ENCODE measurements around the gene FYCO1.
A peak's percentile ranks its signal among the peaks of the same experiment; 100 is the strongest.

The FYCO1 gene

DNA sequence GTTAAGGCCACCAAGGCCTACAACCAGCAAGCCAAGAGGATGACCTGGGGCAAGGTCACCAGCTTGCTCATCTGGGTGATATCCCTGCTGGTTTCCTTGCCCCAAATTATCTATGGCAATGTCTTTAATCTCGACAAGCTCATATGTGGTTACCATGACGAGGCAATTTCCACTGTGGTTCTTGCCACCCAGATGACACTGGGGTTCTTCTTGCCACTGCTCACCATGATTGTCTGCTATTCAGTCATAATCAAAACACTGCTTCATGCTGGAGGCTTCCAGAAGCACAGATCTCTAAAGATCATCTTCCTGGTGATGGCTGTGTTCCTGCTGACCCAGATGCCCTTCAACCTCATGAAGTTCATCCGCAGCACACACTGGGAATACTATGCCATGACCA is 48.7 kb downstream of the FYCO1 start:
- no peak for DNase-seq (ENCODE audit: low spot score in 2 of 2)
- Histone ChIP-seq H3K4me3 (no peak overlapping the region), H3K27me3 (ENCODE audit: low read depth) (no peaks in the 10 kb centered on the region), H3K4me1 (no peaks in the 10 kb centered on the region), H3K36me3 (replicated peaks) (peaks cover 57% of the 10 kb centered on the region), H3K9me3 (no peaks in the 10 kb centered on the region)
- in situ Hi-C loops (cut with MboI; ENCODE audit: low sequenced_read_pairs) = no loop called here

GRCh38 chr3:45946307-45946706 is 49.3 kb downstream of the FYCO1 start:
- no peaks in the 10 kb centered on the region for H3K4me1 ChIP-seq
- peaks cover 52% of the 10 kb centered on the region for H3K36me3 ChIP-seq (replicated peaks)
- no peak overlapping the region for H3K4me3 ChIP-seq
- H3K27me3 ChIP-seq (ENCODE audit: low read depth) = no peaks in the 10 kb centered on the region
- no peak for DNase-seq (ENCODE audit: low spot score in 2 of 2)
- H3K9me3 ChIP-seq = no peaks in the 10 kb centered on the region
- in situ Hi-C loops (cut with MboI; ENCODE audit: low sequenced_read_pairs) = no loop called here

DNA sequence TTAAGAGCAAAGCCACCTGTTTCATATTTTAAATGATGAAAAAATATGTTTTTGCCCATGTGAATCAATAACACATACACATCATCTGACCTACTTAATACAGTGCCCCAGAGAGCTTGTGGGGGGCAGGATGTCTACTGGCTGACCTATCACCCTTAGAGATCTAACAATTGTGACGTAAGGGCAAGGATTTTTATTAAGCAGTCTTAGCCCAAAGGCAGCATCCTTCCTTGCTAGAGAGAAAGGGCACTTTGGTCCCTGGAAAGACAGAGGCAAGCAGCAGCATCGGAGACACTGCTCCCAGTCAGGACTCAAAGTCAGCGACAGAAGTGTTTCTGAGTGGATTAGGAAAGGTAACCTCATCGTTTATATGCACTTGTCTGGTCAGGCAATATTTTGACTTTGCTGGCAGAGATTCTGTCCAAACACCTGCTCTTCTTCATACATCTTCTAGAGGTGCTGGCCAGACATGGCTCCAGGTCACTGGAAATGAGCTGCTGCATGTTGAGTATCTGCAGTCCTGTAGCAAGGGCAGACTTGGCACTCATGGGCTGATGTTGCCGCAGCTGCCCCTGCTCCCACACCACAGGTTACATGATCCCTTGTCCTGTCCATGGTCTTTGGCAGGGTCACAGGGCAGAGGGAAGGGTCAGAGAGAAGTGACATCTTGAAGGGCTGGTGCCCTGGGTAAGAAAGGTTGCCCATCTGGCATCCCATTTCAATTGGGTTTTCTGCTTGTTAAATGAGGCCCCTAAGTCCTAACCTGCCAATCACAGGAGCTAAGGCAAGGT is 50.6 kb downstream of the FYCO1 start:
- Histone ChIP-seq H3K27me3 (ENCODE audit: low read depth) (no peaks in the 10 kb centered on the region), H3K4me1 (no peaks in the 10 kb centered on the region), H3K36me3 (replicated peaks) (peaks cover 39% of the 10 kb centered on the region), H3K9me3 (no peaks in the 10 kb centered on the region), H3K4me3 (no peak overlapping the region)
- in situ Hi-C loops (cut with MboI; ENCODE audit: low sequenced_read_pairs) = no loop called here
- no peak for DNase-seq (ENCODE audit: low spot score in 2 of 2)

DNA sequence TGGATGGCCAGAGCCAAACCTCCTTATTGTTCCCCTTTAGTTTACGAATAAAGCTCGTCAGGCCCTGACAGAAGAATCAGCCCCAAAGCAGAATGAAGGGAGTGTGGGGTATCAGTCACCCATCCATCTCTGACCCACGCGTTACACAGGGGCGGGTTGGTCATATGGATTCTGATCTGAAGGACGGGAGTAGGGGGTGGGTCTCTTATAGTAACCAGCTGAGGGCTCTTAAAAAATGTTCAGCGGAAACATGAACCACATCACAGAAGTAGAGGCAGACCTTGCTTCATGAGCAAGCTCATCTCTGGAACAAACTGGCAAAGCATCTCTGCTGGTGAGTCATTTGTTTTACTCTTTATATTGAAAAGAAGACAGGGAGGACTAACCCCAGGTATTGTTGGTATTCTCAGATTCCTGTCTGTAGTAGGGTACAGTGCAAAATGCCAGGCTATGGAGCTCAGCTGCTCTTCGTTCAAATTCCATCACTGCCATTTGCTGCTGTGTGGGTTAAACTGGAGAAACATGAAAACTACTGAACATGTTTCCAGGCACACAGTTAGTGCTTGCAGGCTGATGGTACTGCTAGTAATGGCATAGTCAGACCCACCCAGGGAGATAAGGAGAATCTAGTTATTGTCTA is 52.3 kb downstream of the FYCO1 start, which contains the start of gene CXCR6:
Gene CXCR6 (plus strand): TSS at position 258 of the 640 bp plus-strand sequence. CDS start 3,018 bp downstream, outside the sequence.
- H3K4me3 ChIP-seq = no peak within 1 kb of the TSS
- peaks cover 27% of the 10 kb centered on the region for H3K36me3 ChIP-seq (replicated peaks)
- in situ Hi-C loops (cut with MboI; ENCODE audit: low sequenced_read_pairs) = no loop called here
- no peaks in the 10 kb centered on the region for H3K27me3 ChIP-seq (ENCODE audit: low read depth)
- DNase-seq (ENCODE audit: low spot score in 2 of 2) = no peak
- no peaks in the 10 kb centered on the region for H3K9me3 ChIP-seq
- no peaks in the 10 kb centered on the region for H3K4me1 ChIP-seq

DNA sequence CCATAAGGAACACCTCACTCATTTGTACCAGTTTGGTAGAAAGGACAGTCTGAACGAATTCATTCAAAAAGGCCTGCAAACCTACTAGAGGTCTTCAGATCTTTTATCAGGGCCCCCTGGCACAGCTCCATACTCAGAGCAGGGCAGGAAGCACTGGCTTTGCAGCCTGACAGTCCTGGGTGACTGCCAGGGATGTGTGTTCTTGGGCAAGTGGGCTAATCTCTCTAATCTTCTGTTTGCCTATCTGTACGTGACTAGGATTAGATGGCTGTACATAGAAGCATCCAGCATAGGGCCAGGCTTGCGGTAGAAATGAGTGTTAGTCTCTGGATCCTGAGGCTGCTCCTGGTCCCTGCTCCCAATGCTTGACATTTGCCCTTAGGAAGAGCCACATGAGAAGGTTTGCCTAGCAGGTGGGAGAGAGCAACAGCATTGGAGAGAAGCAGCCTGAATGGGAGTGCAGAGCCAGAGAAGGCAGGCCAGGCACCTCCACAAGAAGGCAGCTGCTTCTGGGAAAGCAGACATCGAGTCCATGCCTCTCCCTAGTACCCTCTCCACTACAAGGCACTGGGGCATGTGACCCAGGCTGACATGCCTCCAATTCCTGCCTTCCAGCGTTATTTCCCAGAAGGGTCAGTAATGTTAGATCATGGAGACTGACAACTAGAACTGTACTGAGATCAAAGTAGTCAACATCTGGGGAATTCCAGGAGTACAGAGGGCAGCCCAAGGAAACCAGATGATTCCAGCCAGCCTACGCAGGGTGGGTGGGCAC is 53.4 kb downstream of the FYCO1 start:
- in situ Hi-C loops (cut with MboI; ENCODE audit: low sequenced_read_pairs) = no loop called here
- no peak overlapping the region for H3K4me3 ChIP-seq
- H3K4me1 ChIP-seq = no peaks in the 10 kb centered on the region
- no peaks in the 10 kb centered on the region for H3K27me3 ChIP-seq (ENCODE audit: low read depth)
- no peaks in the 10 kb centered on the region for H3K9me3 ChIP-seq
- peaks cover 23% of the 10 kb centered on the region for H3K36me3 ChIP-seq (replicated peaks)
- DNase-seq (ENCODE audit: low spot score in 2 of 2) = no peak

DNA sequence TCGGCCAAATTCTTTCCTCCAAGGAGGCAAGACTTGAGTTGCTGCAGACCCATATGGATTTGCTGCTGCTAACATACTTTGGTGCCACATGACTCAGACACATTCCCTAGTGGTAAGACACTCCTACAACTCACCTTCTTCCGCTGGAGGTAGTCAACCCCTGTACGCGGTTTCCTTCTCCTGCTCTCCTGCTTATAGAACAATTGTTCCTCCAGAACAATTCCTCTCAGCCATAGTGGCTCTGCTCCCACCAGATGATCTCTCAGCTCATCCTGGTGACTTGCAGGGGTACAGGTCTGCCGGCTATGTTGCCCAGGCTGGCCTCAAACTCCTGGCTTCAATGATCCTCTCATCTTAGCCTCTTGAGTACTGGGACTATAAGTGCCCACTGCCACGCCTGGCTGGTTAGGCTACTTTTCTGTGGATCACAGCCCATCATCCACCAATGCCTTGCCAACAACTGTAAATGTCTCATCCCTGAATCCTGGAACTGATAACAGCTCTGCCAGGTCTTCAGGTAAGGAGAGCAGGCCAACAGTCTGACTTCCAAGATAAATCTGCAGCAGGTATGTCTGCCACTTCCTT is 54.8 kb downstream of the FYCO1 start:
- Histone ChIP-seq H3K36me3 (replicated peaks) (peaks cover 21% of the 10 kb centered on the region), H3K4me1 (no peaks in the 10 kb centered on the region), H3K4me3 (no peak overlapping the region), H3K27me3 (ENCODE audit: low read depth) (no peaks in the 10 kb centered on the region), H3K9me3 (no peaks in the 10 kb centered on the region)
- in situ Hi-C loops (cut with MboI; ENCODE audit: low sequenced_read_pairs) = no loop called here
- DNase-seq (ENCODE audit: low spot score in 2 of 2) = no peak

DNA sequence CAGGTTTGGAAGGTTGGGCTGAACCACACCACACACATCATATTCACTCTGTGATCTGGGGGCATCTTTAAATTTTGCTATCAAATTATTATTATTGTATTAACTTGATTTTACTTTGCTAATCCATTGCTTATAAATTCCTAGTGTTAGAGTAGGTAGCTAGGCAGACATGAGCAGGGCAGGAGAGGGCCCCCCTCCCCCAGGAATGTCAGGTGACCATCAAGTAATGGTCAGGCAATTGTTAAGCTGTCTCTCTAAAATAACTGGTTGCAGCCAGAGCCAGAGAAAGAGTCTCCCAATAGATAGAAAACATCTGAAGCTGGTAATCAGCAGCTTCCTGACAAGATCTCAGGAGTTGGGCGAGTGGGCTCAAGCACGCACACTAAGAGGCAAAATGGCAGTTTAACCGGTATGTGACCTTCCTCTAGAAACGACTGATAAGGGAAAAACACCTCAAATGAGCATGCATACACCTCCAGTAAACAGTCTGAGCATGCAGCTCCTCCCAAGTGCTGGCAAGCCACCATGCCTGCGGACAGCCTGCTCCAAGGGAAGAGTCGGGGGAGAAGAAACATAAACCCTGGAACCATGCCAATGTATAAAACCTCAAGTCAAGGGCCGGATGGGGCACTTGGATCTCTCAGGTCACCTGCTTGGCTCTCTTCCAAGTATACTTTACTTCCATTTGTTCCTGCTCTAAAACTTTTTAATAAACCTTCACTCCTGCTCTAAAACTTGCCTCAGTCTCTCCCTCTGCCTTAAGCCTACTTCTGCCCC is 55.4 kb downstream of the FYCO1 start:
- in situ Hi-C loops (cut with MboI; ENCODE audit: low sequenced_read_pairs) = no loop called here
- no peak for DNase-seq (ENCODE audit: low spot score in 2 of 2)
- H3K4me1 ChIP-seq = no peaks in the 10 kb centered on the region
- H3K36me3 ChIP-seq (replicated peaks) = peaks cover 28% of the 10 kb centered on the region
- no peaks in the 10 kb centered on the region for H3K27me3 ChIP-seq (ENCODE audit: low read depth)
- no peak overlapping the region for H3K4me3 ChIP-seq
- H3K9me3 ChIP-seq = no peaks in the 10 kb centered on the region

DNA sequence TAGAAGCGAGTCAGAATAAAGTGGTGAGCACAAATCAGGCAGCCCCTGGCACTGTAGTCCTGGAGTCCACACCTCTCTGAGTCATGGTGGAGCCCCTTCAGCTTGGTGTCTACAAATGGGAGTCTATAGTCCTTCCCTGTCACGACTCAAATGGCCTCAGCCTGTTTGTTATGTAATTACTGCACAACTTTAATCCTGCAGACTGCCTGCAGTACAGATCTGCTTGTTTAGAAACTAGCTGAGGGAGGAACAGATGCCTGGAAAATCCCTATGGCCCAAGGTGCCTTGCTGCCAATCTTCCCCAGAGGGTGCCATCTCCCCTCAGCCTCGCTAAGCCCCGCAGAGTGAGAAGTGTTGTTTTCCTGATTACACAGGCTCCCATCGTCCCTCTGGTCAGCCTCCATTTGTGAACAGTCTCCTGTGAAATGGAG is 56.3 kb downstream of the FYCO1 start:
- no peaks in the 10 kb centered on the region for H3K27me3 ChIP-seq (ENCODE audit: low read depth)
- in situ Hi-C loops (cut with MboI; ENCODE audit: low sequenced_read_pairs) = no loop called here
- DNase-seq (ENCODE audit: low spot score in 2 of 2) = no peak
- no peaks in the 10 kb centered on the region for H3K9me3 ChIP-seq
- H3K36me3 ChIP-seq (replicated peaks) = peaks cover 36% of the 10 kb centered on the region
- H3K4me1 ChIP-seq = no peaks in the 10 kb centered on the region
- H3K4me3 ChIP-seq = no peak overlapping the region

- Histone ChIP-seq H3K36me3 (replicated peaks) (peaks cover 41% of the 10 kb centered on the region), H3K27me3 (ENCODE audit: low read depth) (no peaks in the 10 kb centered on the region), H3K9me3 (no peaks in the 10 kb centered on the region), H3K4me3 (no peak overlapping the region), H3K4me1 (no peaks in the 10 kb centered on the region)
- in situ Hi-C loops (cut with MboI; ENCODE audit: low sequenced_read_pairs) = no loop called here
- peak; percentile 72 to 85 for DNase-seq (ENCODE audit: low spot score in 2 of 2)
Observed at GRCh38 chr3:45938864-45939263, 56.8 kb downstream of the FYCO1 start.

DNA sequence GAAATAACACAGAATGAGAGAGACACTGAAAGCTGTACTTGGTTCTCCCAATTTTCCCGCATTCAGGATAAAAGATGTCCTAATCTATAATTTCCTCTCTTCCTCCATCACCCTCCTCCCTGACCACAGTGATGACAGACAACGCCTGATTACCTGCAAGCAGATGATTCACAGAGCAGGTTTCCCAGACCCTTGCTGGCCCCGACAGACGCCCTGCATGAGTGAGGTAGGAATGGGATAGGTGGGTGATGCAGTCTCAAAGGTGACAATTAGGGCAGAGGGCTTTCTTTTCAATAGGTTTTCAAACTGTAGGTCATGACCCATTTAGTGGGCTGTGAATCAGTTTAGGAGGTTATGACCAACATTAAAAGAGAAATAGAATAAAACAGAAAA is 57.6 kb downstream of the FYCO1 start:
- in situ Hi-C loops (cut with MboI; ENCODE audit: low sequenced_read_pairs) = no loop called here
- DNase-seq (ENCODE audit: low spot score in 2 of 2) = no peak
- peaks cover 43% of the 10 kb centered on the region for H3K36me3 ChIP-seq (replicated peaks)
- H3K9me3 ChIP-seq = no peaks in the 10 kb centered on the region
- H3K4me1 ChIP-seq = no peaks in the 10 kb centered on the region
- no peak overlapping the region for H3K4me3 ChIP-seq
- no peaks in the 10 kb centered on the region for H3K27me3 ChIP-seq (ENCODE audit: low read depth)

GRCh38 chr3:45937206-45938042 is 58.2 kb downstream of the FYCO1 start:
- H3K4me3 ChIP-seq = no peak overlapping the region
- H3K27me3 ChIP-seq (ENCODE audit: low read depth) = no peaks in the 10 kb centered on the region
- in situ Hi-C loops (cut with MboI; ENCODE audit: low sequenced_read_pairs) = no loop called here
- no peaks in the 10 kb centered on the region for H3K9me3 ChIP-seq
- no peaks in the 10 kb centered on the region for H3K4me1 ChIP-seq
- no peak for DNase-seq (ENCODE audit: low spot score in 2 of 2)
- peaks cover 50% of the 10 kb centered on the region for H3K36me3 ChIP-seq (replicated peaks)

DNA sequence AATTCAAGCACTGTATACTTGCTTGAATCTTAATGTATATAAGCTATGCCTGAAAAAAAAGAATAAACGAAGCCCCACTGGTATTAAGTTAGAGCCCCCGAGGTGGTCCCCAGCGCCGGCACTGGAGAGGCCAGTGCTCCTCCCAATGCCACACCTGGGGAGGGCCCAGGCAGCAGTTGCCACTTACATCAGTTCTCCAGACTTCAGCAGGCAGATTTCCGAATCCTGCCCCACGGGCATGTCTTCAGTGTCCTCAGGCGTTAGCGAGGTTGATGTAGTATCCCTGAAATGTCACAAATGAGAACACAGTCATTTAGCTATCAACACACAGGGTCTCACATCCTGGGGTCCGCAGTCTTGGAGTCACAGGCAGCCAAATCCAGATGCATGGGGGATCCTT is 59.4 kb downstream of the FYCO1 start:
- Histone ChIP-seq H3K4me1 (no peaks in the 10 kb centered on the region), H3K9me3 (no peaks in the 10 kb centered on the region), H3K36me3 (replicated peaks) (peaks cover 57% of the 10 kb centered on the region), H3K27me3 (ENCODE audit: low read depth) (no peaks in the 10 kb centered on the region), H3K4me3 (no peak overlapping the region)
- in situ Hi-C loops (cut with MboI; ENCODE audit: low sequenced_read_pairs) = no loop called here
- DNase-seq (ENCODE audit: low spot score in 2 of 2) = no peak
